GM12878 (cell line): ENCODE measurements around the gene BOD1L1. TPM values are rescaled to one million over a fixed set of nuclear protein-coding genes. Genes with fewer than 3 reads are reported as not detected.

Experiments used
- ATAC-seq: fragments of 200-7000 bp; cut with Tn5 transposase; 3 replicates; pipeline ENCODE4 v1.9.1; 2020; ENCODE audit warnings: mild to moderate bottlenecking, moderate library complexity
- BruUV-seq: library from RNA; stranded (reverse); fragments of 400-500 nt; replicated peaks from 2 replicates; lab custom pipeline; 2021; lab: Mats Ljungman, UMichigan
- CTCF ChIA-PET: fragments of 300-600 bp; sonication (Branson Sonifier 250); formaldehyde crosslinking; extraction: SDS; loops from one replicate; lab custom pipeline; 2021; ENCODE audit warnings: inconsistent platforms; lab: Yijun Ruan, JAX
- POLR2A ChIA-PET: fragments of 350-600 bp; formaldehyde crosslinking; extraction: SDS; loops from one replicate; lab custom pipeline; 2021; ENCODE audit warnings: inconsistent platforms; lab: Charles Lee
- RAD21 ChIA-PET: fragments of 300-600 bp; sonication (Branson Sonifier 250); formaldehyde crosslinking; loops from one replicate; lab custom pipeline; 2023; ENCODE audit warnings: antibody characterized with exemption; ENCODE audit not compliant: unreplicated experiment; lab: Charles Lee
- SMC1A ChIA-PET: fragments of 300-600 bp; sonication (Branson Sonifier 250); formaldehyde crosslinking; loops from one replicate; lab custom pipeline; 2023; ENCODE audit not compliant: unreplicated experiment, uncharacterized antibody; lab: Charles Lee
- DNase-seq: peaks from one replicate; pipeline ENCODE4 v3.0.0-alpha.2; 2011; ENCODE audit warnings: low read depth, low spot score
- FAIRE-seq: peaks from 3 replicates; lab custom pipeline; 2011; peaks lifted over from hg19 to GRCh38; lab: Jason Lieb, UNC
- H2AFZ ChIP-seq: 2 replicates; pipeline ENCODE4 v1.6.0; 2011; ENCODE audit warnings: low read depth, low read length, control low read depth; ENCODE audit not compliant: control insufficient read depth
- H3K27ac ChIP-seq: 2 replicates; pipeline ENCODE4 v1.5.1; 2011; ENCODE audit warnings: control low read depth; ENCODE audit not compliant: control insufficient read depth, insufficient read depth
- H3K27me3 ChIP-seq, 2 experiments: replicated peaks in 1 of 2; 2 replicates each; pipeline versions ENCODE4 v1.6.0 to v1.6.1; 2011; ENCODE audit warnings: low read length in 1 of 2; ENCODE audit not compliant: control insufficient read depth in 2 of 2, insufficient read depth in 2 of 2
- H3K36me3 ChIP-seq, 2 experiments: 2 replicates each; pipeline ENCODE4 v1.5.1; 2011; ENCODE audit warnings: low read length in 1 of 2; ENCODE audit not compliant: control insufficient read depth in 2 of 2, insufficient read depth in 2 of 2
- H3K4me1 ChIP-seq: 2 replicates; pipeline ENCODE4 v1.6.1; 2011; ENCODE audit warnings: mild to moderate bottlenecking, low read length, moderate library complexity, mixed read lengths; ENCODE audit not compliant: control insufficient read depth, insufficient read depth
- H3K4me2 ChIP-seq: 2 replicates; pipeline ENCODE4 v1.6.0; 2011; ENCODE audit warnings: control low read depth; ENCODE audit not compliant: control insufficient read depth, insufficient read depth
- H3K4me3 ChIP-seq: fragments of 200-600 bp; sonication (generic); 2 replicates; pipeline ENCODE4 v1.5.1; 2016
- H3K79me2 ChIP-seq: 2 replicates; pipeline ENCODE4 v1.6.0; 2011; ENCODE audit warnings: low read length; ENCODE audit not compliant: control insufficient read depth, insufficient read depth
- H3K9ac ChIP-seq: 2 replicates; pipeline ENCODE4 v1.8.0; 2011; ENCODE audit warnings: low read length, control low read depth, mixed read lengths; ENCODE audit not compliant: control insufficient read depth, insufficient read depth
- H3K9me3 ChIP-seq: replicated peaks from 3 replicates; pipeline ENCODE4 v1.5.1; 2011; ENCODE audit warnings: mild to moderate bottlenecking, low read length; ENCODE audit not compliant: control insufficient read depth, insufficient read depth
- H4K20me1 ChIP-seq: 2 replicates; pipeline ENCODE4 v1.6.0; 2011; ENCODE audit not compliant: control insufficient read depth, insufficient read depth
- ASH2L ChIP-seq: fragments of 300-600, 200-600 bp; sonication (generic); IDR thresholded peaks from 2 replicates; pipeline ENCODE4 v1.6.1; 2017; ENCODE audit warnings: low read depth, mild to moderate bottlenecking, borderline replicate concordance
- BCL11A ChIP-seq: IDR thresholded peaks from 2 replicates; pipeline ENCODE4 v1.6.1; 2011; ENCODE audit warnings: low read depth, low read length
- BMI1 ChIP-seq: fragments of 450-650 bp; IDR thresholded peaks from 2 replicates; pipeline ENCODE4 v1.6.1; 2016; ENCODE audit warnings: mild to moderate bottlenecking, moderate library complexity, borderline replicate concordance
- CEBPB ChIP-seq, 2 experiments: fragments of 150-350 bp in 1 of 2; IDR thresholded peaks; 2 replicates each; pipeline ENCODE4 v1.6.1; 2012 to 2014; ENCODE audit warnings: low read depth in 2 of 2, low read length in 2 of 2, borderline replicate concordance in 1 of 2, inconsistent platforms in 1 of 2
- EGR1 ChIP-seq, 2 experiments: IDR thresholded peaks; 1 replicate in 1 of 2; 2 replicates in 1 of 2; pipeline ENCODE4 v1.6.1; 2011 to 2012; ENCODE audit warnings: low read depth in 2 of 2, low read length in 2 of 2, borderline replicate concordance in 1 of 2, mild to moderate bottlenecking in 1 of 2, moderate library complexity in 1 of 2
- MEF2B ChIP-seq: fragments of 450-650 bp; IDR thresholded peaks from 2 replicates; pipeline ENCODE4 v1.6.1; 2018; ENCODE audit warnings: mild to moderate bottlenecking, moderate library complexity; ENCODE audit not compliant: partially characterized antibody, poor library complexity, severe bottlenecking
- NBN ChIP-seq: fragments of 450-650 bp; IDR thresholded peaks from 2 replicates; pipeline ENCODE4 v1.6.1; 2016
- NFYB ChIP-seq: IDR thresholded peaks from 2 replicates; pipeline ENCODE4 v1.6.1; 2011; ENCODE audit warnings: low read depth, mild to moderate bottlenecking, low read length, improper control_type of control experiment, moderate library complexity; ENCODE audit not compliant: insufficient read depth
- SIX5 ChIP-seq: IDR thresholded peaks from 2 replicates; pipeline ENCODE4 v1.6.1; 2011; ENCODE audit warnings: mild to moderate bottlenecking, low read depth, low read length, moderate library complexity; ENCODE audit not compliant: severe bottlenecking
- SREBF2 ChIP-seq: IDR thresholded peaks from 2 replicates; pipeline ENCODE4 v1.6.1; 2012; ENCODE audit warnings: mild to moderate bottlenecking, low read length
- SRF ChIP-seq, 2 experiments: IDR thresholded peaks; 2 replicates each; pipeline ENCODE4 v1.6.1; 2011; ENCODE audit warnings: low read depth in 2 of 2, low read length in 2 of 2, mild to moderate bottlenecking in 1 of 2, moderate library complexity in 1 of 2
- ZNF24 ChIP-seq: fragments of 450-650 bp; IDR thresholded peaks from 2 replicates; pipeline ENCODE4 v1.6.1; 2017; ENCODE audit warnings: antibody characterized with exemption, mild to moderate bottlenecking
- ZZZ3 ChIP-seq: IDR thresholded peaks from 2 replicates; pipeline ENCODE4 v1.6.1; 2011; ENCODE audit warnings: low read depth; ENCODE audit not compliant: control insufficient read depth, insufficient read length
- WGBS: methylation state at CpG from one replicate; pipeline ENCODE4 v1.1.6; 2016; ENCODE audit warnings: low lambda C conversion rate; ENCODE audit not compliant: insufficient replicate concordance, insufficient coverage; ENCODE audit errors: missing lambda C conversion rate; 5-methylcytosine and 5-hydroxymethylcytosine counted together
- in situ Hi-C: fragments of 300-500 bp; cut with MboI; formaldehyde crosslinking; loops from 9 replicates; pipeline ENCODE4 v1.14.3; 2018; ENCODE audit warnings: mixed read lengths
- intact Hi-C: fragments of 100-400 bp; cut with micrococcal nuclease; formaldehyde crosslinking; loops from one replicate; pipeline ENCODE4 v1.14.2; 2022; ENCODE audit not compliant: unreplicated experiment
- polyA plus RNA-seq, 11 experiments: library from polyadenylated mRNA; depleted of rRNA in 4 of 11; unstranded in 6 of 11; stranded (reverse) in 5 of 11; fragments of >200 nt; fragmentation: Nextera tagmentation in 4 of 11; fragmentation: Illumina TruSeq in 1 of 11; extraction: Ambion mirVana in 4 of 11; extraction: Trizol in 1 of 11; gene quantifications; 1 replicate in 1 of 11; 2 replicates in 10 of 11; pipeline versions ENCODE4 v1.2.1 to v1.2.3, GENCODE V29; 2011 to 2016; ENCODE audit warnings: inconsistent platforms in 2 of 11, missing spikeins in 2 of 11, low read depth in 1 of 11
- total RNA-seq, 4 experiments: library from RNA; depleted of rRNA in 3 of 4; stranded (reverse); fragments of >200 nt in 3 of 4; fragmentation: Illumina TruSeq in 1 of 4; extraction: Trizol in 1 of 4; gene quantifications; 2 replicates each; pipeline versions ENCODE4 v1.2.1 to v1.2.3, GENCODE V29; 2013 to 2021
- TF ChIP-seq, protein P1 (sequence below): IDR thresholded peaks from 2 replicates; pipeline ENCODE4 v1.6.1; 2011; ENCODE audit warnings: mild to moderate bottlenecking, low read depth, low read length, moderate library complexity; ENCODE audit not compliant: insufficient replicate concordance
- TF ChIP-seq, protein P2 (sequence below): IDR thresholded peaks from 2 replicates; pipeline ENCODE4 v1.6.1; 2012; ENCODE audit warnings: low read depth, low read length, improper control_type of control experiment
- TF ChIP-seq, protein P3 (sequence below): fragments of 450-650 bp; formaldehyde crosslinking; IDR thresholded peaks from 2 replicates; pipeline ENCODE4 v1.4.0; 2020; ENCODE audit warnings: mild to moderate bottlenecking, moderate library complexity
- TF ChIP-seq, protein P4 (sequence below): IDR thresholded peaks from 2 replicates; pipeline ENCODE4 v1.6.1; 2011; ENCODE audit warnings: low read depth, mild to moderate bottlenecking, low read length, moderate library complexity, borderline replicate concordance; ENCODE audit errors: extremely low read depth

Gene BOD1L1
- total and polyA plus RNA-seq, 10 of the 15 experiments (the other 5 are each of a cell fraction or from before 2014, with no cell fraction given): 6.8 to 41.6 (median 24.3) TPM

DNA sequence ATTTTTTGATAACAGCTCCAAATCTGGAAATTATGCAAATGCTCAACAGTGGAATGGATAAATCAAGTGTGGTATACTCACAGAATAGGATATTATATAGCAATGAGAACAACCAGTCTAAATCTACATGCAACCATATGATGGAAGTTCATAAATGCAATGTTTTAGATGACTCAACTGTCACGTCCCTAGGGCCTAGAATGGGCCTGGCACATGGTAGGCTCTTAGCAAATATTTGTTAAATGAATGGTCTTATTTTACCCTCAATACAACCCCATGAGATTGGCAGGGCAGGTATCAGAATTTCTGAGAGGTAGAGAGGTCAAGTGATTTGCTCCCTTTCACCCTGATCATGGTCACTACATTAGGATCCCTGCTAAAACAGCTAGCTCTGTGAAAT lies 68.6 kb downstream of the BOD1L1 start (continued):
- TF ChIP-seq, protein P1, sequence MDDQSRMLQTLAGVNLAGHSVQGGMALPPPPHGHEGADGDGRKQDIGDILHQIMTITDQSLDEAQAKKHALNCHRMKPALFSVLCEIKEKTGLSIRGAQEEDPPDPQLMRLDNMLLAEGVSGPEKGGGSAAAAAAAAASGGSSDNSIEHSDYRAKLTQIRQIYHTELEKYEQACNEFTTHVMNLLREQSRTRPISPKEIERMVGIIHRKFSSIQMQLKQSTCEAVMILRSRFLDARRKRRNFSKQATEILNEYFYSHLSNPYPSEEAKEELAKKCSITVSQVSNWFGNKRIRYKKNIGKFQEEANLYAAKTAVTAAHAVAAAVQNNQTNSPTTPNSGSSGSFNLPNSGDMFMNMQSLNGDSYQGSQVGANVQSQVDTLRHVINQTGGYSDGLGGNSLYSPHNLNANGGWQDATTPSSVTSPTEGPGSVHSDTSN: no peak
- TF ChIP-seq ZNF24: no peak

DNA sequence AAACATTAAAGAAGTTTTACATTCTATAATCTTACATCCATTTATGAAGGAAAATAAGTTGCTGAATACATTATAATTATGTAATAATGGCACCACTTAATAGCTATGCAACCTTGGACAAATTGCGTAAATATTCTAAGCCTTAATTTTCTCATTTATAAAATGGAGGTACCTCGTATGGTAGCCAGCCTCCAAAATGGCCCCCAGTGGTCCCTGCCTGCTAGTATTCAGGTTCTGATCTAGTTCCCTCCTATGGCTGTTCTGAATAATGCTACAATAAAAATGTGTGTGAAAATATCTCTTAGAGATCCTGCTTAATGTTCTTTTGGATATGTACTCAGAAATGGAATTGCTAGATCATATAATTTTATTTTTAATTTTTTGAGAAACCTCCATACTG lies 72.2 kb downstream of the BOD1L1 start:
- intact Hi-C loops: no loop called here
- POLR2A ChIA-PET: no interaction called here
- no TSS peak for BruUV-seq
- TF ChIP-seq CEBPB (IDR thresholded peaks at IDR 0.05; ENCODE audit: borderline replicate concordance in 1 of 2, low read depth in 2 of 2, low read length in 2 of 2) (no peak), NBN (no peak), EGR1 (IDR thresholded peaks at IDR 0.05; ENCODE audit: borderline replicate concordance in 1 of 2, low read depth in 2 of 2, low read length in 2 of 2) (no peak), SREBF2 (no peak), NFYB (no peak), SIX5 (no peak), ASH2L (no peak), BCL11A (no peak), BMI1 (no peak), SRF (IDR thresholded peaks at IDR 0.05; ENCODE audit: low read depth in 2 of 2, low read length in 2 of 2) (no peak), MEF2B (no peak), ZZZ3 (no peak)
- TF ChIP-seq, protein P2, sequence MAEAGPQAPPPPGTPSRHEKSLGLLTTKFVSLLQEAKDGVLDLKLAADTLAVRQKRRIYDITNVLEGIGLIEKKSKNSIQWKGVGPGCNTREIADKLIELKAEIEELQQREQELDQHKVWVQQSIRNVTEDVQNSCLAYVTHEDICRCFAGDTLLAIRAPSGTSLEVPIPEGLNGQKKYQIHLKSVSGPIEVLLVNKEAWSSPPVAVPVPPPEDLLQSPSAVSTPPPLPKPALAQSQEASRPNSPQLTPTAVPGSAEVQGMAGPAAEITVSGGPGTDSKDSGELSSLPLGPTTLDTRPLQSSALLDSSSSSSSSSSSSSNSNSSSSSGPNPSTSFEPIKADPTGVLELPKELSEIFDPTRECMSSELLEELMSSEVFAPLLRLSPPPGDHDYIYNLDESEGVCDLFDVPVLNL: no peak
- TF ChIP-seq, protein P3, sequence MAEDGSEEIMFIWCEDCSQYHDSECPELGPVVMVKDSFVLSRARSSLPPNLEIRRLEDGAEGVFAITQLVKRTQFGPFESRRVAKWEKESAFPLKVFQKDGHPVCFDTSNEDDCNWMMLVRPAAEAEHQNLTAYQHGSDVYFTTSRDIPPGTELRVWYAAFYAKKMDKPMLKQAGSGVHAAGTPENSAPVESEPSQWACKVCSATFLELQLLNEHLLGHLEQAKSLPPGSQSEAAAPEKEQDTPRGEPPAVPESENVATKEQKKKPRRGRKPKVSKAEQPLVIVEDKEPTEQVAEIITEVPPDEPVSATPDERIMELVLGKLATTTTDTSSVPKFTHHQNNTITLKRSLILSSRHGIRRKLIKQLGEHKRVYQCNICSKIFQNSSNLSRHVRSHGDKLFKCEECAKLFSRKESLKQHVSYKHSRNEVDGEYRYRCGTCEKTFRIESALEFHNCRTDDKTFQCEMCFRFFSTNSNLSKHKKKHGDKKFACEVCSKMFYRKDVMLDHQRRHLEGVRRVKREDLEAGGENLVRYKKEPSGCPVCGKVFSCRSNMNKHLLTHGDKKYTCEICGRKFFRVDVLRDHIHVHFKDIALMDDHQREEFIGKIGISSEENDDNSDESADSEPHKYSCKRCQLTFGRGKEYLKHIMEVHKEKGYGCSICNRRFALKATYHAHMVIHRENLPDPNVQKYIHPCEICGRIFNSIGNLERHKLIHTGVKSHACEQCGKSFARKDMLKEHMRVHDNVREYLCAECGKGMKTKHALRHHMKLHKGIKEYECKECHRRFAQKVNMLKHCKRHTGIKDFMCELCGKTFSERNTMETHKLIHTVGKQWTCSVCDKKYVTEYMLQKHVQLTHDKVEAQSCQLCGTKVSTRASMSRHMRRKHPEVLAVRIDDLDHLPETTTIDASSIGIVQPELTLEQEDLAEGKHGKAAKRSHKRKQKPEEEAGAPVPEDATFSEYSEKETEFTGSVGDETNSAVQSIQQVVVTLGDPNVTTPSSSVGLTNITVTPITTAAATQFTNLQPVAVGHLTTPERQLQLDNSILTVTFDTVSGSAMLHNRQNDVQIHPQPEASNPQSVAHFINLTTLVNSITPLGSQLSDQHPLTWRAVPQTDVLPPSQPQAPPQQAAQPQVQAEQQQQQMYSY (CRISPR knock-in tag): no peak
- TF ChIP-seq, protein P4, sequence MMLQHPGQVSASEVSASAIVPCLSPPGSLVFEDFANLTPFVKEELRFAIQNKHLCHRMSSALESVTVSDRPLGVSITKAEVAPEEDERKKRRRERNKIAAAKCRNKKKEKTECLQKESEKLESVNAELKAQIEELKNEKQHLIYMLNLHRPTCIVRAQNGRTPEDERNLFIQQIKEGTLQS: no peak

More for the DNA sequence above, 72.2 kb downstream of the BOD1L1 start:
- 46% methylated on average over 2 of the region's 2 CpGs for WGBS
- Histone ChIP-seq H4K20me1 (no peaks in the 10 kb centered on the region), H3K36me3 (no peaks in the 10 kb centered on the region), H2AFZ (no peak overlapping the region), H3K27ac (no peak overlapping the region), H3K4me1 (no peaks in the 10 kb centered on the region), H3K9me3 (no peaks in the 10 kb centered on the region), H3K79me2 (no peaks in the 10 kb centered on the region), H3K9ac (no peak overlapping the region), H3K4me3 (no peak overlapping the region), H3K4me2 (no peak overlapping the region), H3K27me3 (no peaks in the 10 kb centered on the region)
- DNase-seq (no peak), ATAC-seq (no peak), FAIRE-seq (no peak)
- in situ Hi-C loops: no loop called here
- ChIA-PET SMC1A (no interaction called here), RAD21 (no interaction called here), CTCF (no interaction called here)
